GM12875 (cell line): ENCODE data around the gene ZNF787.
"Not testable (repeated sequence)": the region's sequence is repeated elsewhere in the genome, so short reads cannot be mapped to it uniquely, and the experiment has no call there.

ENCODE experiments used
- H3K4me3 ChIP-seq: one replicate; pipeline ENCODE4 v1.5.1; 2011; ENCODE audit warnings: low read depth, low read length, control low read depth
- CTCF ChIP-seq: IDR thresholded peaks from 2 replicates; pipeline ENCODE4 v1.5.1; 2011; ENCODE audit warnings: low read depth, mild to moderate bottlenecking, control low read depth, inconsistent platforms, low read length, moderate library complexity, borderline replicate concordance; ENCODE audit not compliant: insufficient read depth

Gene ZNF787

DNA sequence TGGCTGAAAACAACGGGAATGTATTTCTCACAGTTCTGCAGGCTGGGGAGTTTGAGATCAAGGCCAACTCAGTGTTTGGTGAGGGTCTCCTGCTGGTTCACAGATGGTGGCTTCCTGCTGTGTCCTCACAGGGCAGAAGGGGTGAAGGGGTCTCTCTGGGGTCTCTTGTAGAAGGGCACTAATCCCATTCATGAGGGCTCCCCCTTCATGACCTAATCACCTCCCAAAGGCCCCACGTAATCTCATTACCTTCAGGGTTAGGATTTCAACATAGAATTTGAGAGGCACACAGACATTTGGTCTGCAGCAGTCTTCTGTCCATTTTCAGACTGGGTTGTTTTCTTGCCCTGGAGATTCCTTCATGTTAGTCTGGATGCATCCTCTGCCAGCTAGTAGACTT, 31.5 kb upstream of the ZNF787 start:
- H3K4me3 ChIP-seq: no peak overlapping the region
- no peak for TF ChIP-seq CTCF

GRCh38 chr19:56150358-56150757, 29.3 kb upstream of the ZNF787 start:
- H3K4me3 ChIP-seq: no peak overlapping the region
- TF ChIP-seq CTCF: no peak

DNA sequence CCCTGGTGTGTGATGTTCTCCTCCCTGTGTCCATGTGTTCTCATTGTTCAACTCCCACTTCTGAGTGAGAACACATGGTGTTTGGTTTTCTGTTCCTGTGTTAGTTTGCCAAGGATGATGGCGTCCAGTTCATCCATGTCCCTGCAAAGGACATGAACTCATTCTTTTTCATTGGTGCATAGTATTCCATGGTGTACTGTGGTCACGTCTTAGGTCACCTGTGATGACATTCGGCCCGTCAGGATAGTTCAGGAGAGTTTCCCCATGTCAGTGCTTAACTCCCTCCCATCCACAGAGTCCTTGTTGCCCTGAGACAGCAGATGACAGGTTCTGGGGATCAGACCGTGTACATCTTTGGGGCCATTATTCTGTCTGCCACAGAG, 28.6 kb upstream of the ZNF787 start:
- no peak for TF ChIP-seq CTCF
- H3K4me3 ChIP-seq: no peak overlapping the region

GRCh38 chr19:56148955-56149655, 28.0 kb upstream of the ZNF787 start:
- not testable (repeated sequence) for H3K4me3 ChIP-seq

DNA sequence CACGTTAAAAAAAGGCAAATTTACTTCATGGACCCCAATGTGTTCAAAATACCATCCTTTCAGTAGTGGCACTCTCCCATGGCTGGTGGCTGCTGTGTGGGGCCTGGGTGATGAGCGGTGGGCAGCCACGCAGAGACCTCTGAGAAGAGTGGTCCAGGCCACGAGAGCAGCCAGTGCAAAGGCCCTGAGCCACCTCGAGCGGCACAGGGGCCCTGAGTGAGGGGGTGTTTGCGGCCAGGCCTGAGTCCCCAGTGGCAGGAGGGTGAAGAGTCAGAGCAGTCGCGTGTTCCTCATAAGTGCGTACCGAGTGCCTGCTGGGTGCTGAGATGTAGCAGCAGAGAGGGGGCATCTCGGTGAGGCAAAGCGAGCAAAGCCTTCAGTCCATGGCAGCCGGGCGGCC, 27.0 kb upstream of the ZNF787 start:
- no peak overlapping the region for H3K4me3 ChIP-seq
- TF ChIP-seq CTCF: no peak

- H3K4me3 ChIP-seq: no peak overlapping the region
- no peak for TF ChIP-seq CTCF
Measured at GRCh38 chr19:56147307-56147706, 26.2 kb upstream of the ZNF787 start.

DNA sequence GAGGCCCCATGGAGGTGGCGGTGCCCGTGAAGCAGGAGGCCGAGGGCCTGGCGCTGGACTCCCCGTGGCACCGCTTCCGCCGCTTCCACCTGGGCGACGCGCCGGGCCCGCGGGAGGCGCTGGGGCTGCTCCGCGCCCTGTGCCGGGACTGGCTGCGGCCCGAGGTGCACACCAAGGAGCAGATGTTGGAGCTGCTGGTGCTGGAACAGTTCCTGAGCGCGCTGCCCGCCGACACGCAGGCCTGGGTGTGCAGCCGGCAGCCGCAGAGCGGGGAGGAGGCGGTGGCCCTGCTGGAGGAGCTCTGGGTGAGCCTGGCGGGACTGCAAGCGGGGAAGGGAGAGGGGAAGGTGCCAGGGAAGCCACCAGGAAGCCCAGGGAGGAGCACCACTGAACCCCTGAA, 25.8 kb upstream of the ZNF787 start:
- no peak overlapping the region for H3K4me3 ChIP-seq
- no peak for TF ChIP-seq CTCF

- H3K4me3 ChIP-seq: no peak overlapping the region
- no peak for TF ChIP-seq CTCF
Measured at GRCh38 chr19:56145698-56146097, 24.6 kb upstream of the ZNF787 start.
